Stimulated activated CD8-positive, alpha-beta memory T cell treated with anti-CD3 and anti-CD28 coated beads, Interleukin-7, amount 100 ng/mL, for 4 hours (primary cell): Measurements from ENCODE around the gene SEC24D.

ENCODE experiments used
- DNase-seq, 2 donors: peaks; one replicate each; pipeline ENCODE4 v3.0.0-alpha.2; 2020; ENCODE audit warnings: low read depth in 2 of 2

The SEC24D gene

DNA sequence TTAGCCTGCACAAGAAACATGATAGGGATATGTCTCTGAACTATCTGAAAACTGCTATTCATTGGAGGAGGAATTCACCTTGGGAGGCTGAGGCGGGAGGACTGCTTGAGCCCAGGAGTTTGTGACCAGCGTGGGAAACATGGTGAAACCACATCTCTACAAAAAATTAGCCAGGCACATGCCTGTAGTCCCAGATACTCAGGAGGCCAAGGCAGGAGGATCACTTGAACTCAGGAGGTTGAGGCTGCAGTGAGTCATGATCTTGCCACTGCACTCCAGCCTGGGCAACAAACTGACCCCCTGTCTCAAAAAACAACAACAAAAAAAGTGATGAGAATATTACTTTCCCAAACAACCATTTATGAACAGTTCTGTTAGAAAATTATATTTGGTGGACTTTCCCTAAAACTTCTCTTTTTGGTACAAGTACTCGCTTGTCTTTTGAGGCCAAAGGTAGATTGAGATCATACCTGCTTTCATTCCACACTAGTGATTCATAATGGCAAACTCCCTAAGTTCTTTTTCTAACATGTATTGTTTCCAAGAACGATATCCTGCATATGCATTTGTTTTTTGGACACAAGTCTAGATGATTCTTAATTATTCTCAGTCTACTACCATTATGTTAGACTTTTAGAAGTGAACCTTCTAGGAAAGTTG is 117.3 kb downstream of the SEC24D start:
- DNase-seq: no peak

DNA sequence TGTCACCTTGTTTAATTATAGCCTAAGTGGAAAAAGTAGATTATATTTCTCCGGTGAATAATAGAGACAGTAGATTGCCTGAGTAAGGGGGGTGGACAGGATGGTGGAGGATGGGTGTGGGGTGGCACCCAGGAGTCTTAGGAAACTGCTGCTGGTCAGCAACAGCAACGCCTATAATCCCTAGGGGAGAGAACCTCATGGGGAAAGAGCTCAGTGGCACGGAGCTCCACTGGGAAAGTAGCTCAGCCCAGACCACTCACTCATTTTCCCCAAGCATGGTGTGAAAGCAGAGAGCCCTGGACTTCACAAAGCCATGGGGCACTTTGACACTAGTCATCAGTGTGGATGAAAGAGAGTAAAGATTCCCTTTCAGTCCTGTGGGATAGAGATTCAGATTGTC is 119.6 kb downstream of the SEC24D start:
- no peak for DNase-seq

DNA sequence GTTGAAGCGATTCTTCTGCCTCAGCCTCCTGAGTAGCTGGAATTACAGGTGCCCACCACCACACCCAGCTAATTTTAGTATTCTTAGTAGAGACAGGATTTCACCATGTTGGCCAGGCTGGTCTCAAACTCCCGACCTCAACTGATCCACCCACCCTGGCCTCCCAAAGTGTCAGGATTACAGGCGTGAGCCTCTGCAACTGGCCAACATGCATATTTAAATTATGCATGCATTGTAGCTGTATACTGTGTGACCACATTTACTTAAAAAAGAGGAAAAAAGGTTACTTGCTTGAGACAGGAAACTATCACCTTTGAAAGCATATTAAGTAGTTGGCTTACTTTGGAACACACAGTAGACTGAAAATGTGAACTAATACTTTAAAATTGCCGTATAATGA is 121.2 kb downstream of the SEC24D start:
- DNase-seq: no peak

GRCh38 chr4:118712872-118713271 is 123.1 kb downstream of the SEC24D start:
- DNase-seq: no peak

DNA sequence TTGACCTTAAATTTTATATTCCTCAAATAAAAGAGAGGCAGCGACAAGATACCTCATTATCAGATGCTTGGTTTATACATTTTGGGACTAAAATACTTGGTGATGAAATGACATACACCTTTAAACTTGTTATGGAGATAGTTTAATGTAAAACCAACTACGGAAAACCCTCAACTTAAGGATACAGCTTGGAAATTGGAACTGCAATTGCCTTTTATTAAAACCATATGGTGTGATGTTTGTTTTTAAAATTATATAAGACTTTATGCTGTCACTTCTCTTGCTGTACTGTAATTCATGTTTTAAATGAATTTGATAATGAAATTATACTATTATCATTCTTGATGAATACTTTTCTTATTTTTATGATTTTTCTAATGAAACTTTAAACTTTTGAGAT is 124.9 kb downstream of the SEC24D start:
- DNase-seq: no peak

- DNase-seq: no peak
These were observed 132.8 kb downstream of the SEC24D start for GRCh38 chr4:118703118-118703517.

DNA sequence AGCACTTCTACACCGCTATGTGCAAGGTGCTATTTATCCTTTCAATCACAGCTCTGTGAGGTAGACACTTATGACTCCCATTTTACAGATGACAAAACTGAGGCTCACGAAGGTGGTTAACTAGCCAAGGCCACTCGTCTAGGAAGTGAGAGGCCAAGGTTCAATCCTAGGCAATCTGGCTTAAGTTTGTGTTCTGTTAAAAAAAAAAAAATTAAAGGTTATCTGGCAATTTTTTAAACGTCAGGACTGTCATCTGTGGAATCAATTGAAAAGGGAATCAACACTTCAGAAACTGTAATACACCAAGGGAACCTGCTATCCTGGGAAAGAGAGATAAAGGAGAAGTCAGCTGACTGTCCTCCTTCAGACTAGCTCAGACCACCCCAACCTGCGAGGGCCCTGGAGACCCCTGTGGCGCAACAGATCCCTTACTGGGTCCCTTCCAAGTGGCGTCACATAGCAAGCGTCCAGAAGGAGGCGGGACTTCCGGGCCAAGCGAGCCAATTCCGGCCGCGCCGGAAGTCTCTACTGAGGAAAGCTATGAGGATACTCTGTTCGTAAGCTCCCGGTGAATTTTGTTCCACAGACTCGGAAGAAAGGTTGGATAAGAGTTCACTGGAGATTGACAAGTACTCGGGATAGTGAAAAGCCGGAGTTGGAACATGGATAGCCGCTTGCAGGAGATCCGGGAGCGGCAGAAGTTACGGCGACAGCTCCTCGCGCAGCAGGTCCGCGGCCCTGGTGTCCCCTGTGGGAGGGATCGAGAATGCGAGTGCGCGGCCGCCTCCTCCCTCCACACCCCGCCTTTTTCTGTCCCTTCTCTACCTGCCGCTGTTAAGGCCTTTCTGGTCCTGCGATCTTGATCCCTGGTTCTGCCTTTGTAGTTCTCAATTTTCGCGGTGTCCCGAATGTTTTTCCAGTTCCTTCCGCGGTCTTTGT is 150.8 kb downstream of the SEC24D start, which contains the start of gene METTL14:
METTL14 (plus strand) TSS at position 520 of the 939 bp plus-strand sequence; CDS start at position 663, 143 bp downstream.
- peak; percentile 75 to 79 for DNase-seq

DNA sequence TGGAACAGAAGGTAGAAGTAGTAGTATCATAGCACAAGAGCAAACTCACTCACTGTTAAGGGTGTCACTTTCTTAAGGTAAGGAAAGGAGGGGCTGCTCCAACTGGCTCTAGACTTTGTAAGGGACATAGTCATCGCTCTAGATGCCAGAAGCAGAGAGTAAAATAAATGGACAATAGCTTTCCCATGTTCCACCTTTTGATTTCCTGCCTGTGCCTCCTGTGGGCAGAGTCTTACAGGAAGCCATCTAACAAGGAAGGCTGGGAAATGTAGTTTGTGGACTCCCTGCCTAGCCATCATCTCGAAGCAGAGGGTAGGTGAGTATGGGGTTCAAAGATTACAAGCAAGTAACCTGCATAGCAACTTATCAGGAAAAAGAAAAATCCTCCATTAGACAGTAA is 152.4 kb downstream of the SEC24D start:
- no peak for DNase-seq

DNA sequence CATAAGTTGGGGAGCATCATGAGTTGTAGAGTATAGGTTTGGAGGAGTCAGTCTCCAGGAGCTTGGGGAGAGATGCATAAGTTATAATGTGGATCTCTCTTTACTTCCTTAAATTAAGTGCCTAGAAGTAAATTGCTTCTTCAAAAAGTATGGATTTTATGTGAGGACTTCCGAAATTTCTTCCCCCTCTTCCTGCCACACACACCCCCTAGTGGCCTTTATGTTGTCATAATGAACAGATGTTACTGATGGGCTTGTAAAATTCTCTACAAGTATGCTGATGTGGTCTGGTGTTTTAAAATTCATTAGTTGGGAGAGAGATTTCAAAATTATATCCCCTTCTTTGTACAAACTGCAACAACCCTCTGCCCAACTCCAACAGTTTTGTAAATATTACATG is 153.0 kb downstream of the SEC24D start:
- no peak for DNase-seq

DNA sequence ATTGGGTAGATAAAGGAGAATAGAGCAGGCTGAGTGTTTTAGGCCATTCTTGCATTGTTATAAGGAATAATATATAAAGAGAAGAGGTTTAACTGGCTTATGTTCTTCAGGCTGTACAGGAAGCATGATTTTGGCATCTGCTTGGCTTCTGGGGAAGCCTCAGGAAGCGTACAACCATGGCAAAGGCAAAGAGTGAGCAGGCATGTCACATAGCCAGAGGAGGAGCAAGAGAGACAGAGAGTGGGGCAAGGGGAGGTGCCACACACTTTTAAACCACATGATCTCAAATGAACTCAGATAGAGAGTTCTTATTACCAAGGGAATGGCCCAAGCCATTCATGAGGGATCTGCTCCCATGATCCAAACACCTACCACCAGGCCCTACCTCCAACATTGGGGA is 155.1 kb downstream of the SEC24D start:
- DNase-seq: no peak

DNA sequence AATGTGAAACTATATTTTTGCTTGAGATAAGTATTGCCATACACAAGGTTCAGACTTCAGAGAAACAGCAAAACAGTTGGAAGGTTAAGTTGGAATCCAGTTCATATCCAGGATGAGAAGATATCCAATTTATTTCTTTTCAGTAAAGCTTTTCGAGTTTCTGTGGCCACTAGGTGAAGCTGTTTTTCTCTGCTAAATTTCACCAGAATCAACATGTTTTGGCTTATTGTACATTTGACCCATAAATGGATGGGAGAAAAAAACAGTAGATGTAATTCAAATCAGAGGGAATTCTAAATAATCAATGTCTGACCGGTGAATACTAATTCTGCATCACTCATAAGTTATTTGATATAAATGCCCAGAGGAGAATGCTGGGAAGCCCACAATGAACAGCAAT is 159.8 kb downstream of the SEC24D start:
- no peak for DNase-seq
